SKM-1 (cell line): ENCODE data around the gene SLC39A1.

Experiments used
- DNase-seq: peaks from one replicate; lab custom pipeline; 2025; ENCODE audit not compliant: unreplicated experiment; lab: John Stamatoyannopoulos, UW

Gene SLC39A1

GRCh38 chr1:153977250-153978240, 14.2 kb upstream of the SLC39A1 start, which contains the start of gene JTB:
Gene JTB (minus strand): TSS chr1:153977674. CDS start chr1:153977252, 422 bp downstream.
- peak; percentile 85 for DNase-seq

- no peak for DNase-seq
Measured at GRCh38 chr1:153976819-153977249, 13.5 kb upstream of the SLC39A1 start.

GRCh38 chr1:153973525-153973924, 10.2 kb upstream of the SLC39A1 start:
- no peak for DNase-seq

GRCh38 chr1:153973071-153973470, 9.7 kb upstream of the SLC39A1 start:
- no peak for DNase-seq

- DNase-seq, result no peak
Measured at GRCh38 chr1:153970346-153970745, 7.0 kb upstream of the SLC39A1 start.

- no peak for DNase-seq
Measured at GRCh38 chr1:153968972-153969371, 5.6 kb upstream of the SLC39A1 start.

GRCh38 chr1:153968408-153968807, 5.1 kb upstream of the SLC39A1 start:
- no peak for DNase-seq

- no peak for DNase-seq
Measured at GRCh38 chr1:153968000-153968363, 4.6 kb upstream of the SLC39A1 start.

- peak; percentile 100 for DNase-seq
Measured at GRCh38 chr1:153967107-153967999, 4.0 kb upstream of the SLC39A1 start, which contains the start of gene CREB3L4. Gene CREB3L4 (plus strand): TSS chr1:153967902. CDS start chr1:153968526, 624 bp downstream.

GRCh38 chr1:153963850-153964331, 554 bp upstream of the SLC39A1 start:
- DNase-seq, result no peak

- DNase-seq, result peak; percentile 71
Measured at GRCh38 chr1:153962088-153963029, 978 bp downstream of the SLC39A1 start.

GRCh38 chr1:153961421-153961820, 1.9 kb downstream of the SLC39A1 start:
- no peak for DNase-seq

- DNase-seq, result no peak
Measured at GRCh38 chr1:153960206-153960605, 3.1 kb downstream of the SLC39A1 start.

- DNase-seq, result no peak
Measured at GRCh38 chr1:153959454-153959853, 3.9 kb downstream of the SLC39A1 start.

- DNase-seq, result no peak
Measured at GRCh38 chr1:153958961-153959260, 4.4 kb downstream of the SLC39A1 start.

- peak; percentile 100 for DNase-seq
Measured at GRCh38 chr1:153958111-153958960, 5.0 kb downstream of the SLC39A1 start, which contains the start of gene CRTC2. Gene CRTC2 (minus strand): TSS chr1:153958612. CDS start chr1:153958497, 115 bp downstream.

- DNase-seq, result no peak
Measured at GRCh38 chr1:153957744-153958110, 5.6 kb downstream of the SLC39A1 start.

- no peak for DNase-seq
Measured at GRCh38 chr1:153956997-153957715, 6.2 kb downstream of the SLC39A1 start.

- DNase-seq, result no peak
Measured at GRCh38 chr1:153954826-153955225, 8.5 kb downstream of the SLC39A1 start.
